ENCODE data around the gene OLFML3.

OLFML3 gene

GRCh38 chr1:114025609-114026401 is 46.5 kb downstream of the OLFML3 start:
- DNase-seq (ENCODE audit: low read depth, low spot score): no peak

GRCh38 chr1:114026797-114027196 is 47.5 kb downstream of the OLFML3 start:
- no peak for DNase-seq (ENCODE audit: low read depth, low spot score)
